GM18507 (cell line): ENCODE data around the gene LRRN2.
A peak's percentile ranks its signal among the peaks of the same experiment; 100 is the strongest.
"Not testable (repeated sequence)": the region's sequence is repeated elsewhere in the genome, so short reads cannot be mapped to it uniquely, and the experiment has no call there.

Experiments used
- DNase-seq: peaks from one replicate; pipeline ENCODE4 v3.0.0; 2011; ENCODE audit warnings: low read depth; ENCODE audit not compliant: insufficient read length; ENCODE audit errors: extremely low spot score
- FAIRE-seq: peaks from 2 replicates; lab custom pipeline; 2011; peaks lifted over from hg19 to GRCh38; lab: Jason Lieb, UNC

The LRRN2 gene

DNA sequence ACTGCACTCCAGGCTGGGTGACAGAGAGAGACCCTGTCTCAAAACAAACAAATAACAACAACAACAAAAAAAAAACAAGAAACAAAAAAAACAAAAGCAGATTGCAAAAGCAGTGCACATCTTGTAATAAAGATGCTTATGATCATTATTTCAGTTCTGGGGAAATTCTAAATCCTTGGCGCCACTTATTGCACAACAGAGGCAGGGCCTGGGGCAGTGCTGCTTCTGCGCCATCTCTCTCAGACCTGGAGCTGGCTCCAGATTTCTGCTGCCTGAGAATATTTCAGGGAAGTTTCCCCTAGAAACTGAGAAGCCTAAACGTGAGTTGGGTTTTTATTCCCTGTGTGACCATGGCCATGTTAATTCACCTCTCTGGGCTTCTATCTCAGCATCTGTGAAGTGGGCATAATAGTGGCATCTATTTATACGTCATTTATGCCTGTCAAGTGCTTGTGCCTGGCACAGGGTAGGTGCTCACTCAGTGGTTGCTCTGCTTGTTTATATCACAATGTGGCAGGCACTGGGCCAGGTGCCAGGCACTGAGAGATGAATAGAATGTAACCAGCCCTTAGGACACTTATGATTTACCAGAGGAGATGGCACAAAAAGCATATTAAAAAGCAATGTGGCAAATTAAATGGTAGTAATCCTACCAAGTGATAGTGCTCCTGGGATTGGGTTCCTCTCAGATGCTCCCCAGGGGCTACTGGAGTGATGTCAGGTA, 101.5 kb downstream of the LRRN2 start:
- DNase-seq (no peak), FAIRE-seq (no peak)

DNA sequence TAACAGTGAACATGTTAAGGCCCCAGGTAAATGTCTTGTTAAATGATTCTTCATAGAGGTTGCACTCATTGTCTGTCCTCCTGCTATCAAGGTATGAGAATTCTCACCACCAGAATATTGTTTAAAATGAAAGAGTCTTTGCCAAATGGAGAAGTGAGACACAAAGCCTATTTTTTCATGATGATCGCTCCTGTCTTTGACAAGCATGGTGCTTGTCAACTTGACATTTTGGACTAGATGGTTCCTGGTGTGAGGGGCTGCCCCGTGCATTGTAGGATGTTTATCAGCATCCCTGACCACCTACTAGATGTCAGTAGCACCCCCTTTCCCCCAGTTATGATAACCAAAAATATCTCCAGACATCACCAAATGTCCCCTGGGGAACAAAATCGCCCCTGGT, 103.8 kb downstream of the LRRN2 start:
- no peak for FAIRE-seq
- DNase-seq, result no peak

DNA sequence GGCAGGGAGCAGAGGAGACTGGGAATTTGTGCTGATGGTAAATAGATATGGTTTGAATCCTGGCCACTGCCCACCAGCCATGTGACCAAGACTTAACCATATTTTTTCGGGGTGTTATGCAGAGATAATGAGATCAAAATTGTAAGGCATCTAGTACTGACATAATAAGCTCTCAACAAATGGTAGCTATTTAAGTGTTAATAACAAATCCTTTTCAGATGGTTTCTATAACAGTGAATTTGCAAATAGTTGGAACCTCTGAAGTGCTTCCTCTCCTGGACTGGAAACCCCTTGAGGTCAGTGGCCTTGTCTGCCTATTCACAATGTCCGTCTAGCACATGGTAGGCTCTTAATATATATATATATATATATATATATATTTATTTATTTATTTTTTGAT, 104.7 kb downstream of the LRRN2 start:
- no peak for FAIRE-seq

DNA sequence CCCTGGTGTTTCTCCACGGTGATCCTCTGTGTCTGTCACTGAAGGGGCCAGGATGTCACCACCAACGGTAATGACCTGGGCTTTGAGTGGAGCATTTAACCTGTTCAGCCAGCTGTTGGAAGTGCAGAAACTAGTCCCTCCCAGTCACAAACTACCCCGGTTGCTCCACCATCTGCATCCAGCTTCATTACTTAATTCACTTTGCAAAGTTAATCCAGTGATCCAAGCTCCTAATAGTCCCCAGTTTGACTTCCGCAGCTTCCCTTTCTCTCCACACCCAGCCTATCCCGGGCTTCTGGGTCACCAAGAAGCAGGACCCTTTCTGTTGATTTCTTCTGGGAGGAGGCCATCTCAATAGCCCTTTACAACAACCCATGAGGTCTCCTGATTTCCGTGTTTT, 105.9 kb downstream of the LRRN2 start:
- no peak for FAIRE-seq
- DNase-seq, result no peak

More for the DNA sequence above, 104.7 kb downstream of the LRRN2 start:
- DNase-seq, result no peak

DNA sequence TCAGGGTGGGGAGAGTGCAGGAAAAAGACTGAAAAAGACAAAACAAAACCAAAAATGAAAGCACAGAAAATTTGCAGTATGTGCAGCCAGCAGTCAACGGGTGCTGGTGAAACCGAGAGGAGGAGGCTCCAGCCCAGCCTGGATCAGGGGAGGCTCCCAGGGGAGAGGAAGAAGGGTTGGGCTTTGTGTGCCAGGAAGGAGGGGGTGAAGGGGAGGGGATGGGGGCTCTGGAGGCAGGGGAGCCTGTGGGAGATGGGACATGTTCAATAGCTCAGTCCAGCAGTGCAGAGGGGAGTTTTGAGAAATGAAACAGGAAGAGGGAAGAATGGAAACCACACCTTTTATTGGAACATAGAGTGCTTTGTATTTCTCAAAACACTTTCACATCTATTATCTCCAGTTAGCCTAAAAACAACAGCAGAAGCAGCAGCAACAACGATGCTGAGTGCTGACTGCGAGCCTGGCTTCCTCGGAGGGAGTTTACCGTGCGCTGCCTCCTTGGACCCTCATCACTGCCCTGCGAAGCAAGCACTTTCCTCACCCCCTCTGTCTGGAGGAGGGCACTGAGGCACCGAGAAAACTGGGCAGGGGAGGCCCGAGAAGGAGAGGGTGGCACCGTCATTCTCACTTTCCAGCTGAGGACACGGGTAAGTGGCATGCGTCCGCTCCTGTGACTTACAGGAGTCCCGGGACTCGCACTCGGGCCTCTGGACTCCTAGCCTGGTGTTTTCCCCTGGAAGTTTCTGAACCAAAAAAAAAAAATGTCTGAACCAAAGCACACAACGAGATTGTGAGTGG, 106.5 kb downstream of the LRRN2 start:
- DNase-seq (peak; percentile 54), FAIRE-seq (peak; percentile 90)

DNA sequence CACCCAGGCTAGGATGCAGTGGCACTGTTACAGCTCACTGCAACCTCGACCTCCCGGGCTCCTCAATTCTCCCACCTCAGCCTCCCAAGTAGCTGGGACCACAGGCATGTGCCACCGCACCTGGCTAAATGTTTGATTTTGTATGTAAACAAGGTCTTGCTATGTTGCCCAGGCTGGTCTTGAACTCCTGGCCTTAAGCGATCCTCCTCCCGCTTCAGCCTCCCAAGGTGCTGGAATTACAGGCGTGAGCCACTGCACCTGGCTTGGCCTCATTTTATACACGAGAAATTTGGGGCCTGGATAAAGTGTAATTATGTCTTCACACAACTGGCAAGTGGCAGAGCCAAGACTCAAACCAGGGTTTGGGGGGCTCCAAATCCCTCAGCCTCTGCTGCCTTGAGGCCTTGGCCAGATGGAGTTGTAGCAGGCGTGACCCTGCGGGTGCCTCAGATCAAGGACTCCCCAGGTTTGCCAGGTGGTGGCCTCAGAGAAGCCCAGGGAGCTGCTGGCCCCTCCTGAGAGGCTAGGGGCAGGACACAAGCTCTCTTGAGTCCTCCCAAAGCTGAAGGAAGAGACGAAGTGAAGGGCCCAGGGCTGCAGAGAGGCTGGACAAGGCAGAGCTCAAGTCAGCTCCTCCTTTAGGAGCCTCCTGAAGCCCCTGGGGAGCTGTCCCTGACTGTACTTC, 107.6 kb downstream of the LRRN2 start:
- no peak for FAIRE-seq

DNA sequence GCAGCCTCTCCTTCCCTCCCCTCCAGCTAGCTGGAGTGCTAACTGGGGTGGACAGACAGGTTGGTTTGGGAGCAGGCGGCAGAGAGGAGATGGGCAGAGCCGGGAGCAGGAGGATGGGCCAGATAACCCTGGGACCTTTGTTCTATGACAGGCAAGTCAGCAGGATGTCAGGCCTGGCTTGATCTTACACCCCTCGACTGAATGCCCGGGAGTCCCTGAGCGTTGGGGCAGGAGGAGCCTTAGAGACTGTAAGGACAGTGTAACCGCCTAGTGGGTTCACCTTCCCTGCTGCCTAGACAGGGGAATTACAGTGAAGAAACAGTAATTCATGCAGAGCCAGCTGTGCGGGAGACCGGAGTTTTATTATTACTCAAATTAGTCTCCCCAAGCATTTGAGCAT, 109.1 kb downstream of the LRRN2 start:
- DNase-seq, result no peak
- no peak for FAIRE-seq

More for the DNA sequence above, 107.6 kb downstream of the LRRN2 start:
- no peak for DNase-seq

DNA sequence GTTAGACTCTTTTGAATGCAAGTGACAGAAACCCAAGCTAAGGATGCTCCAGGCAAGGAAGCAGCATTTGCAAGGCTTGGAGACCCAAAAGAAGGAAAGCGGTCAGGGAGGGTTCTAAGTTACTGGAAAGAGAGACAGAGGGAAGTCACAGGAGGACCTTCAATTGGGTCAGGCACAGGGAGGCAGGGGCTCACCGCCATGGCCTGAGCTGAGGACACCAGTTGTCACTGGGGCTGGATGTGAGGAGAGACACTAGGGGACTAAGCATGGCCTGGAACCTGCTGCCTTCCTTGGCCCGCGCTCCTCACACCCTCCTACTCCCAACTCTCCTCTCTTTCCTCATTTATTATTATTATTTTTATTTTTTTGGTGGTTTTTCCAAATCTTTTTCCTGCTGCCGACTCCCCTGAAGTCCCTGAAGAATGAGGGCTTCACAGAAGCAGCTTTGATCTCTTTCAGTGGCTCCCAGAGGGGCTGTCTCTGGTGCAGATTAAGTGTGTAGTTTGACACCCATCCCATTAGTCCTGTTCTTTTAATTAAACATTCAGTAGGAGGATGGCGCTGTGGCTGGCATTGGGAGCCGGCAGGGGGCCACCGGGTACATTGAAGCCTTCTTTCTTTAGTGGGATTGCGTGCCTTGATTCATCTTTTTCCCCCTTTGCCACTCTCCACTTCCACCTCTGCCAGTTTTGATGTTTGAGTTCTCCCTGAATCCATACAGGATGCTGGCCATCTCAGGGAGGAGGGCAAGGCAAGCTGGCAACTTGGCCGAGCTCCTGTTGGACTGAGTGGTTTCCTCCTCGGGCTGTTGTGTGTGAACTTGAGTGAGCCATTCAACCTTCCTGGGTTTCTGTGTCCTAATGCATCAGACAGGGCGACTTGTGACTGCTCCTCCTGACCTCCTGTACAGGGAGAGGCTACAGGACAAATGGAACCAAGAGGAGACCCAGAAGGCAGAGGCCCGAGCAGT, 110.0 kb downstream of the LRRN2 start:
- no peak for DNase-seq
- FAIRE-seq, result no peak

DNA sequence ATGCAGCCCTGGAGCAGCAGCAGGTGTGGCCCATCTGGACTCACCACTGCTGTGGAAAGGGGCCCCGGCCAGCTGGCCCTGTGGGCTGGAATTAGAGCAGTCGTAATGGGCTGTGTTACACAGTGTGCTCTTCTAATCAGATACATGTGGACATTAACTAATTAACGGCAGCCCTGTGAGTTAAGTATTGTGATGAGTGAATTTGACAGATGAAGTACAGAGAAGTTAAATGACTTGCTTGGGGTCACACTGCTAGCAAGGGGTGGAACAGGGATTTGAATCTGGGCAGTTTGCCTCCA, 110.7 kb downstream of the LRRN2 start:
- FAIRE-seq (no peak), DNase-seq (no peak)

DNA sequence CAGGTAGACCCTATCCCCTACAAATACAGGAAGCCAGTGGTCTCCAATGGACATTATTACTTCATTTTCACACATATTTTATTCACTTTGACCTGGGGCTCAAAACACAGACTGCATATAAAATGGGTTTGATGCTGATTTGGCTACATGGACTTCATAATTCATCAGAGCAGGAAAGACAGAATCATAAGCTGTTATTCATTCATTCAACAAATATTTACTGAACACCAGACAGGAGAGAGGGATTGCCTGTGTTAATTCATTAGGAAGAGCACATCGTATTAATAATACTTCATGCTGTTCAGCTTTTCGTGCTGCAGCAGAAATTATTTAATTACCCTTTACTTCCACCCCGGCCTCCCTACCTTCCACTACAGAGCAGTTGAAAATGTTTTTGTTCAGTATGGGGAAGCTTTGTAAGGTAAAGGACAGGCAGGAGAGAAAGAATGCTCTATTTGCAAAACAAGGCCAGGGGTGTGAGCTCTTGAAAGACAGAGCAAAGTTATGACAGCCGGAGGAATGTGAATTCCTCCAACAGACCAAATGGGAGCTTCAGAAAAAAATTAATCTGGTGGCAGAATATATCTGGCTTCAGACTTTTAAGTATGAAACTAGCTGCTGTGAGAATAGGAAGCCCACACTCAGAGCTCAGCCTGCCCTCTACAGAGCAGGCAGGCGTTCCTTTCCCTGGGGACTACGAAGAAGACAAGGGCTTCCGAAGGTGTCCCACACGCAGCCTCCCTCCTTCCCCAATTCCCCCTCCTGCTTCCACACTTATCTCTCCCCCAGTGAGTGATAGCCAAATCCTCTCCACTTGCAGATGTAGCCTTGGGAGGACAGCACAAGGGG, 111.3 kb downstream of the LRRN2 start:
- no peak for DNase-seq
- no peak for FAIRE-seq

DNA sequence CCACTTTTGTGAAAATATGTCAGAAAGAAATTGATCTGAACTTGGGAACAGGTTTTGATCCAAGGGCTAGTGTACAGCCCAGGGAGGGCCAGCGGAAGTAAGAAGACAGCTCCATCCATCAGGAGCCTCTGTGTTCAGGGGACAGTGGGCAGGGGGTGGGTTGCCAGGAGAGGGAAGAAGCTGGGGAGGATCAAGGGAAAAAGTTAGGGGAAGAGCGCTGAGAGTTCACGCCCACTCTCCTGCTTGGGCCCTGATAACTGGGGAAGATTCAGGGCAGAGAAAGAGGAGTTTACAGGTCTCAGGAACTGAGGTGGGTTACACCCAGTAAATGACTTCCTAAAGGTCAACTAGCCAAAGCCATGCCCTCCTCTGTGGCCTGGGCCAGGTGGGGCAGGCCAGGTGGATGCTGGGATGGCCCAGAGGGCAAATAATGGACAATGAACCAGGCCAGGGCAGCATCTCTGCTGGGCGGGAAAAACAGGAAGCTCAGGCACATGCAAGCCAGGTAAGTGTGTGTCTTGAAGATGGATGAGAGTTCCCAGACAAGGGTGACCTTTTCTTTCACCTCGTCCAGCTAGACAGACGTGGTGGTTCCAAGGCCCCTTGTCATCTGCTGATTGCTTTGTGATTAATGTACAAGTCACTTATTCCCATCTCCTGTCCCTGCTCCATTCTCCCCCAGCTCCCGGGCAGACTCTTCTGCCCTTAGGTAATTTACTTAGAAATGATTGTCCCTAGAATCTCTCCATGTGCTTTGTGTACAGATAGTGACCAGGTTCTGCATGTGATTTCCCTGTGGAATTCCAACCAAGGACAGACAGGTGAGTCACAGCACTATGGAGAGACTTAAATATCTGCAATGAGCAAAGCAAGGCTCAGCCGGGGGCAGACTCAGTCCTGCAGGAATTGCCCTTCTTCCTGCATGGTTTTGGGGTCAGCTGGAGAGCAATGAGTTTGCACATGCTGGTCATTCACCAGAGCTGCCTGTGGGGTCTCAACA, 112.3 kb downstream of the LRRN2 start:
- no peak for DNase-seq
- no peak for FAIRE-seq

DNA sequence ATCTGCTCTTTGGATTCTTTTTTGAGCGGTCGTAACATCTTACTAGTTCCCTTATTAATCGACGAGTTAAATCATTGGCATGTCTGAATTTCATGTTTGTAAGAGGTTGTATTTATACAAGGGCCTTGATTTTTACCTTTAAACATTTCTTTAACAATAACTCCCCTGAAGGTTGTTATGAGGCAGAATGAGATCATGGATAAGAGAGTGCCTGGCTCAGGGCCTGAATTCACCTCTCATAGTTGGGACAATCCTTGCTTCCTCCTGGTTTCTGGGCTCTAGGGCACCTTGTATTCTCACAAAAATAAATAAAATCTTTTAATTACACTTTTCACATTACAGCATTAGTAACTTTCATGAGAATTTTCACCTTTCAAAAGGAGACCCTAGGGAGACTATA, 113.9 kb downstream of the LRRN2 start:
- FAIRE-seq (no peak), DNase-seq (no peak)

DNA sequence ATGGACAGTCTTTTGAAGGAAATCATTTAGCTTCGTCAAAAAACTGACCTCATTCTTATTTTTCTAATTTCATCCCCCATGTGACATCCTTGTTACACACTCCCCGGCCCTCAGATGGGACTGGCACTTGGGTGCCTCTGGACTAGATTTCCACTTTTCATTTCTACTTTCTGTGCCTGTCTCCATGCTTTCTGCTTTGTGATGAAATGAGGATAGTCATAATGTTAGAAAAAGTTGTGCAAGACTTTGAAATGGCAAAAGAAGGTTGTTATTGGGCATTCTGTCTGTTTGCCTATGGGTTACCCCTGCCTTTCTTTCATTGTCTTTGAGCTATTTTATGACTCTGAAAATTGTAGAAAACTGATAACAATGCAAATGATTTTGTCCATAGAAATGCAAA, 114.4 kb downstream of the LRRN2 start:
- DNase-seq (no peak), FAIRE-seq (no peak)

DNA sequence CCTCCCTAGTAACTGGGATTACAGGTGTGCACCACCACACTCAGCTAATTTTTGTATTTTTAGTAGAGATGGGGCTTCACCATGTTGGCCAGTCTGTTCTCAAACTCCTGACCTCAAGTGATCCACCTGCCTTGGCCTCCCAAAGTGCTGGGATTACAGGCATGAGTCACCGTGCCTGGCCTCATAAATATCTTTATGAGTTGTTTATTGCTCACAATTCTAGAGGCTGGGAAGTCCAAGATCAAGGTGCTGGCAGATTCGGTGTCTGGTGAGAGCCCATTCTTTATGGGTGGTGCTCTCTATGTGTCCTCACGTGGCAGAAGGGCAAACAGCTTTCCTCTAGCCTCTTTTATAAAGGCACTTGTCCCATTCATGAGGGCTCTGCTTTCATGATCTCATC, 115.5 kb downstream of the LRRN2 start:
- not testable (repeated sequence) for FAIRE-seq

DNA sequence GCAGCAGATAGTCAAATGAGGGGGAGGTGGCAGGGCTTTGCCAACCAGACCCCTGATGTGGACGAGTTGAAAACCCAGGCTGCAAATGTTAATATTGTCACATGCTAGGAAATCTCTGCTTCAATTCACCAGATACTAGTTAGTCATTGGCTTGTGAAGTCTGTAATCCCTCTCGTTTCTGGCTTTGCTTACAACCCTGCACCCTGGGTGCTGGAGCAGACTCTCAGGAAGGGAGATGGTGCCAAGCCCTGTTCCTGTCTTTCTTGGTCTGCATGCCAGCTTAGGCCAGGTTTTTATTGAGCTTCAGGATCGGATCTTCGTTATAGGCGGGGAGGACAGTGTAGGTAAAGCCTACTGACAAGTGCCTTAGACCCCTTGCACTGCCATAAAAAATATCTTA, 116.1 kb downstream of the LRRN2 start:
- no peak for FAIRE-seq
- DNase-seq, result no peak

More for the DNA sequence above, 115.5 kb downstream of the LRRN2 start:
- DNase-seq, result not testable (repeated sequence)

DNA sequence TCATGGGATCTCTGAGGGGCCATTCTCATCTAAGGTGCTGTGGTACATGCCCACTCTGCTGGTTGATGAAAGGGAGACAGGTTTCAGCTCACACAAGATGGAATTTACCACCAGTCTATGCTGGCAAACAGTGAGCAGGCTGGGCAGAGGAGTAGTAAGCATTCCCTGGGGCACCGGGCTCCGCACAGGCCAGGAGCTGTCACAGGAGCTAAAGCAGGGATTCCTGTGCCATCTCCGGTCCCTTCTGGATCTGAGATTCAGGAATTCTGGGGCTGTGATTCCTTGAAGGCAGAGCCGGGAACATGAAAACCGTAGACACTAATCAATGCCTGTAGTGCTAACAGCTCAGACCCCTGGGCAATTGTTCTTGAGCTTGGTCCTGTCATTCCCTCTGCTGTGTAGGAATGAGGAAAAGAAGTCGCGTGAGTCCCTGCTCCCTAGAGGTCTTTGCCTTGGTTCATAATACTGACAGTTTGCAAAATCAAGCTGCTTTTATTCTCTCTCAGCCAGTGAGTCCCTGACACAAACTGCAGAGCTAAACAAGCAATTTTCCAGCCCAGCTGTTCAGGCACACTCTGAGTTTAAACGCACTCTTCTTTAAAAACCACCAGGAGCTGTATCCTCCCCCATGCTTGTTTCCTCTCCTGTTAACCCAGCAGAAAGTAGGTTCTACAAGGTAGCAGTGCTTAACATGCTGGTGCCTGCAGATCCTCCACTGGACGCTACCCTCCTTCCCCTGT, 116.8 kb downstream of the LRRN2 start:
- no peak for DNase-seq
- no peak for FAIRE-seq
